GM19463 (cell line): ENCODE data around the gene DUSP7.

Experiments used
- ATAC-seq: cut with Tn5 transposase; IDR thresholded peaks from one replicate; pipeline ENCODE4 v1.9.1; 2021; ENCODE audit warnings: mild to moderate bottlenecking, moderate library complexity; ENCODE audit not compliant: unreplicated experiment

The DUSP7 gene

DNA sequence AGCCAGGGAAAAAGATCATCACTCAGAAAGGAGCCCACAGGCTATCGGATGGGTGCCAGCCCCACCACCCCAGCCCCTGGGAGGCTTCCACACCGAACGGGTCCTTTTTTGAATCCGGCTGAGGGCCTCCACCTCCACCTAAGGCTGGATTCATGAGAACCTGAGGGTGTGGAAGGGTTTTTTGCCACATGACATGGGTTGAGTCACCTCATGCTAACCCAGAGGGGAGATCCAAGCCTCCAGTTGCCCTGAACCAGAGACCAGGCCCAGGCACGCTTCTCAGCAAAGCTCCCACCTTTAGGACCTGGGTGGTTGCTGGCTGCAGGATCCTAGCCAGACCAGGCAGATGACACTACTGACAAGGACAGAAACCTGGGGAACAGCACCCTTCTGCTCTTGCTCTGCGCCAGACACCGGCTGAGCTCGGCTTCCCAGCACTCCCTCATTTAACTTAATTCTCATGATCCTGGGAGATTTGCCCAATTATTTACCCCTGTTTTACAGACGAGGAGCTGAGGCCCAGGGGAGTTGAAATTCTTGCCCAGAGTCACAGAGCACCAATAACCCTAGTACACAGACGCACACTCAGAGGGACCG lies 25.6 kb downstream of the DUSP7 start:
- no peak for ATAC-seq

DNA sequence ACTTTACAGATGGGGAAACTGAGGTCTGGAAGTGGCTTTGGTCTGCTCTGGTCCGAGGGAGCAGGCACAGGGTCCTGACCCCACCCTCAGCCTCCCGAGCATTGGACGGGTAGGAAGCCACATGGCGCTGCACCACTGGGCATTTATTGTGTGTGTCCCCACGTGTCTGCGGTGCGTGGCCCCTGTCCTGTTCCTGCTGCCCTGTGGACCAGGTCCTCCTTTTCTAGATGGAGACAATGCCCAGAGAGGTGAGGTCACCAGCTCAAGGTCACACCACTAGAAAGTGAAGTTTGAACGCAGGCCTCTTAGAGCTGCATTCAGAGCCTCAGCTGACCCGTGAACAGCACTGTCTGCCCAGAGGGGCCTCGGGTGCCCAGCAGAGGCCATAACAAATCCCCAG lies 26.8 kb downstream of the DUSP7 start:
- ATAC-seq: no peak

DNA sequence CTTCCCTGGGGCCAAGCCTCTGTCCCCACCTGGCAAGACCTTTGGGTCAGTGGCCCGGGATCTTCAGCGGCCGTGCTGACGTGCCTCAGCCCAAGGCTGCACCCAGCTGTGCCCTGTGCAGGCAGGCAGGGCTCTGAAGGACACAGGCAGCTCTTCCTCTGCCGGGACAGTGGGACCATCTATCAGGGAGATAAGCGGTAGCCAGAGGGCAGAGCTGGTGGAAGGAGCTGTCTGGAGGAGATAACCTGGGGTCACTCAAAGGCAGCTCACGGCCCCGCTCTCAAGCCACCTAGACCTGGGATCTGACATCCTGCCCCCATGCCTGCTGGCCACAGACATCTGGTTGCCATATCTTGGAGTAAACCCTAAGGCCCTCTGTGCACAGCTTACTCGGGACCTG lies 27.3 kb downstream of the DUSP7 start:
- no peak for ATAC-seq

DNA sequence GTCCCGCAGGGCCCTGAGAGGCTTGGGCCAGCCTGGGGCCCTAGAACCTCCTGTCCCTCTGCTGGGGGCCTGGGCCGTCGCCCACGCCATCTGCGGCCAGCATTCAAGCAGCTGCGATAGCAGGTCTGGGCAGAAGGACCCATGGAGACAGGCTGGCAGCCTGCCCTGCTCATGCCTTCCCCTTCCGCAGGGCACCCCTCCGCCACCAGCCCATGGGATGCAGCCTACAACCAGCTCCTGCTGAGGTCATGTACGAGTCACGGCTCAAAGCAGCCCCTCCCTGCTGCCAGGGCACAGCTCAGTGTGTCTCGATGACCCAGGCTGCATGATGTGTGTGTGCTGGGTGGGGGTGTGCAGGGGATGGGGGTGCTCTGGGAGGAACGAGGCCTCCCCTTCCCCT lies 27.8 kb downstream of the DUSP7 start:
- ATAC-seq: no peak

DNA sequence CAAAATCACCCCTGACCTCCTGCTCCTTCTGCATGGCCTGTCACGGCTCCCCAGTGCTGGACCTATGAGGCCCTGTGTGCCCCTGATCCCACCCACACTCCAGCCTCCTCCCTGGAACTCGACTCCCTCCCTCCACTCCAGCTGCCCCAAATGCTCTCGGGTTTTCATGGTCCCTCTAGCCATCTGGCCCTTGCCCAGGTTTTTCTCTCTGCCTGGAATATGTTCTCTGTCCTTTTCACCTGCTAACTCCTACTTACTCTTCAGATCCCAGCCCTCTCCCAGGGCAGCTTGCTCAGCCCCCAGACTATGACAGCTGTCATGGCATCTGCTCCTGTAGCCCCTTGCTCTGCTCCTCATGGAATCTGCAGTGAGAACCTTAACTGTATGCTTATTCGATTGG lies 30.3 kb downstream of the DUSP7 start:
- no peak for ATAC-seq

DNA sequence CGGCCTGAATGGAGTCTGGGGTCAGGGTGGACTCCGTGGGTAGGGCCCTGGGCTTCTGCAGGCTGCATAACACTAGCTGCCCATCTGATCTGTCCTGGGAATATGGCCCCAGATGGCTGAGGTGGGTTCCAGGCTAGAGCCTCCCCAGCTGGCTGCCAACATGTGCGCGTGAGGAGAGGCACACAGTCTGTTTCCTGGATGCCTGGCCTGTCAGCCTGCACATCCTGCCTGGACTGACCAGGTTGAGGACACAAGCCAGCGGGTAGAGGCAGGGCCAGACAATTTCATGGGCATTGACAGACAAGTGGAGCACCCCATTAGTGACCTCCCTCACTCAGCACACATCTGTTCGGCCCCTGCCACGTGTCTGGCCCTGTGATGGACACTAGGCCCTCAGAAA lies 30.9 kb downstream of the DUSP7 start:
- no peak for ATAC-seq

DNA sequence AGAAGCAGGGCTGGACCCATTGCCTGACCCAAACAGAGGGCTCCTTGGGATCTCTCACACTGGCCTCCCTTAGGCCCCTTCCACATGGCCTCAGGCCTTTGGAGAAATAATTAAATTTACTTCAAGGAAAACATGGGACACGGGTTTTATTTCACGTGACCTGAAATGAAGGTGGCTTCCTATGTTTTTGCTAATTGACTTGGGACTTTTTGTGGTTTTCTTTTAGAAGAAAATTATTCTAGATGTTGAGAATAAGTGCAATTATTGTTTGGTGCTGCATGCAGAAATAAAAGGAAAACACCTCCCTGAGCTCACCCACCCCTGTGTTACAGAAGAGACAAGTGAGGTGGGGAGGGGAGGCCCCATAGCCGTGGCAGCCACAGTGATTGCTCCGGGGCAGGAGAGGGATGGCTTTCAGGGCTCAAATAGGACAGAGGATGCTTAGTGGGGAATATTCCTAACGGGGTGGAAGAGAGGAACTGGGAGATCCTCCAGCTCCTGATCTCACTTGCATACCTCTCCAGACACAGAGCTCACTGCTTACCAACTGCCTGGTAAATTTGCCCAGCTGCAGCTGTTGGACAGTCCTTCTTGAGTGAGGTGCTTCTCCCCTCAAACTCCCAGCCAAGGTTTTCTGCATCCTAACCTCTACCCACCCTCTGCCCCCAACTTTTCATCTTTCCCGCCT lies 31.5 kb downstream of the DUSP7 start:
- no peak for ATAC-seq

DNA sequence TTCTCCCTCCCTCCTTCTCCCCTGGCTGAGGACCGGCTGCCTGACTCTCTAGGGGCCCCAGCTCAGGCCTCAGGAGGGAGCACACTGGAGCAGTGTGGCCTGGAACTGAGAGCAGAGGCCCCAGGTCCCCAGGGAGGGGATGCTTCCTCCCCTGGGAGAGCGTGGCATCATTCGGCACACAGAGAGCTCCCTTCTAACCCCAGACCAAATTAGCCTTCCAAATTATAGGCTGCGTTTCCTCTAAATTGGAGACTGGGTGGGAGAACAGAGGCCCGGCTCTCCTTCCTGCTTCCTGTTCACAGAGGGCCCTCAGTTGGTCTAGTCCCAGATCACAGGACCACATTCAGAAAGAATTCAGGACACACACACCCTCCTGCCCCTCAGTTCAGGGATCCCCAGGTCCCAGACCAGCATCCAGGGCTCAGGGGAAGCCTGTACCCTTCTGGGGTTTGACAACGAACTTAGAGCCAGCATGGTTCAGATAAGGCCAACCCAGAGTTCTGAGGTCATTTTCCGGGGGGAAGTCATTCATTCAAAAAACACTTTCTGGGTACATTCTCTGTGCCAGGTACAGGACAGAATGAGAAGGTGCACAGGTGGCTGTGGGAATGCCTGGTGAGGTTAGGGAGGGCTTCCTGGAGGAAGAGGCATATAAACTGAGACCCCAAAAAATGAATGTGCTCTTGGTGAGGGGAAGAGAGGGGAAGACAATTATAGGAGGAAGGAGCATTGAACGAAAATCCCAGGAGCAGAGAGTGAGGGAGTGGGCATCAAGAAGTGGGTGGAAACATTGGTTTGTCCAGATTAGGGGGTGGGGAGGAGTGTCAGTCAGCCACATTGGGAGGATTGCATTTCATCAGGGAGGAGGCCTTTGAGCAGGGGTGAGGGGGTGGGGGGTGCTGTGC lies 32.3 kb downstream of the DUSP7 start:
- ATAC-seq: peak; percentile 85

DNA sequence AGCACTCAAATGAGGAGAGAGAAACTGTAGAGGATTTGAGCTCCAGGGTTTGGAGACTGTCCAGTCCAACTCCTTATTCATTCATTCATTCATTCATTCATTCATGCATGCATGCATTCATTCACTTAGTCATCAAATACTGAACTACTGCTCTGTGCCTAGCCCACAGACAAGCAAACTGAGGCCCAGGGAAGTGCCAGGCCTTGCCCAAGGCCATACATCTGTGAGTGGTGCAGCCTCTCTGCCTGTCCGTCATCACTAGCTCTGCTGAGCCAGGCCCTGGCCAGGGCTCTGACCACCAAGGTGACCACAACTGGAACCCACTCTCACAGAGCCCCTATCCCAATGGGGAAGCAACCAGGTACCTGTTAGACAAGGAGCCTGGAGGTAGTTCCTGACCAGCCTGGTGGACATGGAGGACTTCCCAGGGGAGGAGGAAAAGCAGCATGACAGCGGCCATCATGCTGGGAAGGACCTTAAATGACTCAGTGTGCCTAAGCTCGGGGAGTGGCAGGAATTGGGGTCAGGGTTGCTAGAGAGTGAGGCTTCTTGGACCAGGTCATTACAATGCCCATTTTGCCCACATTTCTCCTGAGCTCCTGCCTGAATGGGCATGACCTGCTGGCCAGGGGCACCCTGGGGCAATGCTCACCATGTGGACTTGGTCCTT lies 33.1 kb downstream of the DUSP7 start:
- no peak for ATAC-seq

DNA sequence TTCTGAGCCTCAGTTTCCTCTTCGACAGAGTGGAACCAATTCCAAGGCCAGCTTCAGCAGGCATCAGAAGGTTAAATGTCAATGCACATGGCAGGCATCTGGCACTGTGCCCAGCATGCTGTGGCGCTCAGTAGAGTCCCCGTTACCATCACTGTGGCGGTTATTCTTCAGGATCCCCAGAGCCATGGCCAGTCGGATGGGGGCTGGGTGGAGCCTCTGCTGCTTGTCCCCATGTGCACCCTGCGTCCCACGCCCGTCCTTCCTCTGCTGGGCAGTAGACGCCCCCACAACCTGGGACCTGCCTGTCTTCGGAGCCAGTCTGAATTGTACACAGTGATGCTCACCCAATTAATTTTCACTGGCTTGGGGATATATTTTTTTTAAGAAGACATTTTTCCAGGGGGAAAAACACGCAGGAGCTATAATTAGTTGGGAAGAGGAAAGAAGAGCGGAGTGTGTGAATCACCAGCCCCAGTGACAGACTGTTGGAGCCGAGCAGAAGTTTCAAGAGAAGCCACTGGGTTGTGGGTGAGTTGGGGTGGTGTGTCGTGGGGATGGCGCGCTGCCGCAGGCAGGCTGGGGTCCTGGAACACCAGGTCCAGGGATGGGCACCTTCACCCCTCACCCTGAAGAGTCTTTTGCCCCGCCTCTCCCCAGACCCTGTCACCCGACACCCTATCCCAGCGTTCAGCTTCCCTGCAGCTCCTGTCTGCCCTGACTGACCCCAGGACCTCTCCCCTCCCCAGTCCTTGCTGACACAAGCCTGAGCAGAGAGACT lies 33.9 kb downstream of the DUSP7 start:
- ATAC-seq: no peak

DNA sequence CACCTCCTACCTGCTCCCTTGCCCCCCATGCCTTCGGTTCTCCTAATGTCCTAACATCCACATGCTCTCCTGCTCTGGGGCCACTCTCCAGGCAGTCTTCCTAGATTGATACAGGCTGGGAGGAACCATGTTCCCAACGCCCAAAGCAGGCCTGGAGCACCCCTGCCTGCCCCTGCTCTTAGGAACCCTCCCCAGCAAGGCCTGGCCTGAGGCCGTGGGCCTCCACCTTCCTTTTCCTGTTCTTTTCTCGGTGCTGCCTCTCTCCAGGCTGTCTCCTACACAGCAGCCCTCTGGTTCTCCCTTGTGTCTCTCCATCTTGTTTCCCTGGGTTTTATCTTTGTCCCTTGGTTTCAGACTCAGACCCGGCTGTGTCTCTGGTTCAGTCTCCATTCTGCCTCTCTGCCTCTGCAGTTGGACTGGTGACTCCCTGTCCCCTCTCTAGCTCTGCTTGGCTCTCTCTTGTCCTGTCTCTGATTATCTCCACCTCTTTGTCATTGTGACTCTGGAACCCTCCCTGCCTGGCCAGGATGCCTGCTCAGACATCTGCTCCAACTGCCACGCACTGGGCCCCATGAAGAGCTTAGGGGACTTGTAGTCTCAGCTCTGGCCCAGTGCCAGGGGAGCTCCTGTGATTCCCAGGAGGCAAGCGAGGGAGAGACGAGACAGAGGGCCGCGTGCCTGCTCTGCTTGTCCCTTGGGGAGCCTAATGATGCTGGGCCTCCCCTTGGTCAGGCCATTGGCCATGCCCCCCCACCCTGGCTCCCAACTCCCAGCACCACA lies 34.7 kb downstream of the DUSP7 start:
- ATAC-seq: no peak

DNA sequence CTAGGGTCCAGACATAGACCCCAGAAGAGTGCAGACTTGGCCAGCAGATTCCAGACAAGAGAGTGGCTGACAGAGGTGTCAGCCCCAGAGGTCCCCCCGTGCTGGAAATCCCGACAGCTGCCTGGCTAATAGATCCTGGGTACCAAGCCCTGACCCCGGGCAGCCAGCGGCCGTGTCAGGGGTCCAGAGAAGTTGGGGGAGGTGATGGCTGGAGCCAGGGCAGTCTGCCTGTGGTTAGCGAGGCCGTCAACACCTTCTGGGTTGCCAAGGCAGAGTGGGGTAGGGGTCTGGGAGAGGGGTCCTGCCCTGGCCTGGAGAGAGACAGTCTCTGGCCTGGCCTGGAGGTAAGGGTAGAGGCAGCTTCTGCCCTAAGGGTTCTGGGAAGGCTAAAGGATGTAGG lies 35.6 kb downstream of the DUSP7 start:
- ATAC-seq: no peak

DNA sequence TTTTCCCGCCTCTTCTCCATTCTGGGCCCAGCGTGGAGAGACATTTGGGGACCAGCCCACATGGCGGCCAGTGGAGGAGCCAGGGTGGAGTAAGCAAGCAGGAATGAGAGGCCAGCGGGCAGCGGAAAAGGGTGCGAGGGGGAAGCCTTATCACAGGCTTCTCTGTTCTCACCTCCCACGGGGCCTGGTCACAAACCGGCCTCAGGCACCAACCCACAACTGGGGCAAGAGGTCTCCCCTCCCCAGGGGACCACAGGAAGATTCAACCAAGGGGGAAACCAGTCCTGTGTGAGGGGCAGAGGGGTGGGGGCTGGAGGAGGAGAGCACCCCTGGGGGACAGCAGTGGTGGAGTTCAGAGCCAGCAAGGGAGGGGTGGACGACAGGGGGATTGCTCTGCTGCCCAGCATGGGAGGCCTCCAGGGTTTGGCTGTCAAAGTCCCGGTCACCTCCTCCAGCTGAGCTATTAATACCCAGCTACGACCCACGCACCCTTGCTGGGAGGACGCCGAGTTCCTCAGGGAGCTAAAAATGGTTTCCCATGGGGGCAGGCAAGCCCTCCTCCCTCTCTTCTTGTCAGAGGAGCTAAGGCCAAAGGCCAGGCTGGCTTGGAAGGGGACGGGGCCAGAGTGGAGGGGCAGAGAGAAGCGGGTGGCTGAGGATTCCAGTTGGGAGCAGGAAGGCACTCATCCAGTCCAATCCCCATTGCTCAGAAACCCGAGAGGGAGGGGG lies 36.9 kb downstream of the DUSP7 start:
- no peak for ATAC-seq

DNA sequence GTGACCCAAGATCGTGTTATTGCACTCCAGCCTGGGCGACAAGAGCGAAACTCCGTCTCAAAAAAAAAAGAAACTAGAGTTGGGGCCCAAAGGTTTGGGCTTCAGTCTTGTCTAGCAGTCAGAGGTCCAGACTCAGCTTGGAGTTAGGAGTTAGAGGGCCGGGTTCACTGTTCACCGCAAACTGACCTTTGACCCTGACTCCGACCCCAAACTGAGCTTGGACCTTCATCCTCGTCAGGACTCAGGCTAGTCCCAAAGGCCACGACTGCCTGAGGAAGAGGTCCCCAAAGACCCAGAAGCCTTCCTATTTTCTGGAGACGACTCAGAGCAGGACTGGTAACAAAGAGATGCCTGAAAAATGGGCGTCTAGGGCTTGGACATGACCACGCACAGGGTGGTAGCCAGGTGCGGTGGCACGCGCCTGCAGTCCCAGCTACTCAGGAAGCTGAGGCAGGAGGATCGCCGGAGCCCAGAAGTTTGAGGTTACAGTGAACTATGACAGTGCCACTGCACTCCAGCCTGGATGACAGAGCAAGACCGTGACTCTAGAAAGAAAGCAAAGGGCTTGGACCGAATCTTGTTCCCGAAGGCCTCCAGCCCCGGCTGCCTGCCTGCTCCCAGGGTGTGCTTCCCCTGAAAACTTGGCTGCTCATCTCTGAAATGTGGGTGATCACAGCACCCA lies 37.9 kb downstream of the DUSP7 start:
- ATAC-seq: no peak

DNA sequence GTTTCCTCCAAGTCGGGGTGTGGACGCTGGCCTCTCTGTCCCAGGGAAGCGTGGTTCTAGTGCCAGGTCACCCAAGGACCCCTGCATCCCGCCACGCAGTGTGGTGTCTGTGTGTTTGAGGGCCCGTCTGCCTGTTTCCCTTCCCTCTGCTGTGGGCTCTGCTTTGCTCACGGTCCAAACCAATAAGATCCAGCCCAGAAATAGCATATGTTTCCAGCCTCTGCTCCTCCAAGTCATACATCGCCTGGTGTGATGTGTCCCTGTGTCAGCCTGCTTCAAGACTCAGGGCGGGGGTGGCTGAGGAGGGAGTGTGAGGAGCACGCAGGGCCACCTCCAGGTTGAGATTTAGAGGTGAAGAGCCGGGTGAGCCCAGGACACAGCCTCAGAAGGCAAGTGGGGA lies 38.8 kb downstream of the DUSP7 start:
- ATAC-seq: no peak

DNA sequence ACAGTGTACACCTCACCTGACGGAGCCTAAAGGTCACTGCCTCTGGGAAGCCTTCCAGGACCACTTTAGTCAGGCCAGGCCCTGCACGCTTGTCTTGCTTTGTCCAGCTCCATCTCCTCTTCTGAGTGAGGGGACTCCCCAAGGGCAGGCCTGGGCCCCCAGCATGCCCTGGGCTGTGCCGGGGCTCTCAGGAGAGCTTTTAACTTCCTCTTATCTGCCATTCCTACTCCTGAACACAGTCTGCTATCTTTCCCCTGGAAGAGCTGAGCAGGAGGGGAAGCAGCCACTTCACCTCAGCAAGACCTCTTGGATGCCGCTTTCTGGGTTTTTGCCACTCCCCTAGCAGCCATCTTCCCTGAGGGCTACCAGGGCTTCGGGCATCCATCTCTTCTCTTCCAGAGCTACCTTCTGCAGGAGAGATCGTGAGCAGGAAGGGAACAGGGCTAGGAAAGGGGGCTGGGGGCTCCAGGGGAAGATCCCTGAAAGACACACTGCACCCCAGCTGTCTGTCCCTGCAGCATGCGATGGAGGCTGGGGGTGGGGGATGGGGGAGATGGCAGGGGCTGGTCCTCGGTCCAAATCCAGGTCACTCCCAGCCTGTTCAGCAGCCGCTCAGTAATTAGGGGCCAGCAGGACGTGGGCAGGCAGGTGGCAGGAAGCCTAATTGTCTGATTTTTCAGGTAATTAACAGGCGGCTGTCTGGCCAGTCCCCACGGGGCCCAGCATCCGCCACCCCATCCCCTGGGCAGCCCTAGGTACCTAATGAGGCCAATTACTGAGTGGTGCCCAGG lies 40.7 kb downstream of the DUSP7 start:
- no peak for ATAC-seq

DNA sequence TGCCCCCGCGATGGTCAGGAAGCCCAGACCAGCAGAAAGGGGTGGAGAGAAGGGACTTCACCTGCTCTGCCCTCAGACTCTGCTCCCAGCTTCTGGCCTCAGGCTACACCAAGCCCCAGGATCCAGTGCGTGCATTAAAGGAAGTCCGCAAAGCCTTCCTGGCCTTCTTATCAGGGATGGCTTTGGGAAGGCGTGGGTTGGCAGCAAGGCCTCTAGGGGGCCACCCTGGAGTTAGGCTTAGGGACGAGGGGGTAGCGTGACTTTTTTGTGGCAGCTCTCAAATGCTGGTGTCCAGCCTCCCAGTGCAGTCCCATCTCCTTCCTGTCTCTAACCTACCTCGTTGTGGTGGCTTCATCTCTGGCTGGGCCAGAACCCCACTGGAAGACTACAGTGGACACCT lies 41.8 kb downstream of the DUSP7 start:
- ATAC-seq: no peak
